ENCODE results near the gene NFIX.

Gene NFIX

DNA sequence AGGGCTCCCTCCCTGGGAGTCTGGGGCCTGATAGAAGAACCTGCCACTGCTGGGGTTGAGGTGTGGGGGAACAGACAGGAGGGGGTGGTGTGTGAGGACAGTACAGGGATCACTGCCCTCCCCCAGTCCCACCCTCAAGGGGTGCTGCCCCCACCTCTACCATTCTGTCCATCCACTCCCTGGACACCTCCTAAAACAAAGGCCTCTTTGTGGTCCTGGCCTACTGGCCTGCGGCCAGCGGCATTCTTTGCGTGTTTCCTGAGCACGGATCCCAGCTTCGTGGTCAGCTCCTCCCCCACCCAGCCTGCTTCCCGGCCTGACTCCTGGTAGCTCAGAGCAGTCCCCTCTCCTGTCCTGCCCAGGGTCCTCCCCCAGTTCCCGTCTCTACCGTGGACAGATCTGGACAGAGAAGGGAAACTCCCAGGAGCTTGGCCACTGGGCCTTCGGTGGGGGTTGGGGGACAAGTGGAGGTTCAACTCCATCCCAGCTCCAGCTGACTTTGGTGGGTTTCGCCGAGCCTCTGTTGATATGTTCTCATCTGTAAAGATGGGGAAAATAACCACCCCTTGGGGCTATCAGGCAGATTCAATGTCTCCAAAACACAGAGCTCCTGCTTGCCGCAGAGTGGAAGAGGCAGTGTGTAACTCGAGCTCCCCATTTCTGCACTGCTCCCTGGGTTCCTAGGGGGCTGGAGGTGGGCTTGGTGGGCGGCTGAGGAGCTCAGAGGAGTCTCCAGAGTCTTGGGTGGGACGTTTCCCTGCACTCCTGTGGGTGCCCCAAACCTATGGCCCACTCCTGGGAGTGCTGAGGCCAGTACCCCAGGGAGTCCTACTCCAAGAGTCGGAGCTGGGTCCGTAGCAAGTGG lies 58.7 kb downstream of the NFIX start:
- Histone ChIP-seq H3K27ac (ENCODE audit: low read length) (no peak overlapping the region), H3K9ac (ENCODE audit: low read length) (no peak overlapping the region), H3K79me2 (ENCODE audit: low read length) (no peaks in the 10 kb centered on the region), H3K36me3 (replicated peaks; ENCODE audit: low read depth, low read length) (no peaks in the 10 kb centered on the region), H3K4me1 (ENCODE audit: low read length) (peaks cover 17% of the 10 kb centered on the region), H3K9me3 (ENCODE audit: insufficient read depth, low read length) (no peaks in the 10 kb centered on the region), H3K4me3 (ENCODE audit: low read length) (no peak overlapping the region), H3K27me3 (ENCODE audit: low read depth, low read length) (peaks cover 12% of the 10 kb centered on the region), H2AFZ (ENCODE audit: low read depth, low read length) (no peak overlapping the region), H4K20me1 (ENCODE audit: insufficient read depth, low read length) (peaks cover 10% of the 10 kb centered on the region; the same call in 1 of the 2 replicates), H3K4me2 (ENCODE audit: low read length) (no peak overlapping the region)
- TF ChIP-seq, protein P1, sequence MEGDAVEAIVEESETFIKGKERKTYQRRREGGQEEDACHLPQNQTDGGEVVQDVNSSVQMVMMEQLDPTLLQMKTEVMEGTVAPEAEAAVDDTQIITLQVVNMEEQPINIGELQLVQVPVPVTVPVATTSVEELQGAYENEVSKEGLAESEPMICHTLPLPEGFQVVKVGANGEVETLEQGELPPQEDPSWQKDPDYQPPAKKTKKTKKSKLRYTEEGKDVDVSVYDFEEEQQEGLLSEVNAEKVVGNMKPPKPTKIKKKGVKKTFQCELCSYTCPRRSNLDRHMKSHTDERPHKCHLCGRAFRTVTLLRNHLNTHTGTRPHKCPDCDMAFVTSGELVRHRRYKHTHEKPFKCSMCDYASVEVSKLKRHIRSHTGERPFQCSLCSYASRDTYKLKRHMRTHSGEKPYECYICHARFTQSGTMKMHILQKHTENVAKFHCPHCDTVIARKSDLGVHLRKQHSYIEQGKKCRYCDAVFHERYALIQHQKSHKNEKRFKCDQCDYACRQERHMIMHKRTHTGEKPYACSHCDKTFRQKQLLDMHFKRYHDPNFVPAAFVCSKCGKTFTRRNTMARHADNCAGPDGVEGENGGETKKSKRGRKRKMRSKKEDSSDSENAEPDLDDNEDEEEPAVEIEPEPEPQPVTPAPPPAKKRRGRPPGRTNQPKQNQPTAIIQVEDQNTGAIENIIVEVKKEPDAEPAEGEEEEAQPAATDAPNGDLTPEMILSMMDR (IDR thresholded peaks at IDR 0.05; ENCODE audit: low read depth, low read length) = no peak
- no peak for TF ChIP-seq EZH2phosphoT487 (IDR thresholded peaks at IDR 0.05; ENCODE audit: low read depth)

- TF ChIP-seq, protein P1 (IDR thresholded peaks at IDR 0.05; ENCODE audit: low read depth, low read length) = no peak
- TF ChIP-seq EZH2phosphoT487 (IDR thresholded peaks at IDR 0.05; ENCODE audit: low read depth) = no peak
- no peaks in the 10 kb centered on the region for H3K9me3 ChIP-seq (ENCODE audit: insufficient read depth, low read length)
- no peak overlapping the region for H3K4me2 ChIP-seq (ENCODE audit: low read length)
- peaks cover 10% of the 10 kb centered on the region; the same call in 1 of the 2 replicates for H4K20me1 ChIP-seq (ENCODE audit: insufficient read depth, low read length)
- H3K4me1 ChIP-seq (ENCODE audit: low read length) = peaks cover 17% of the 10 kb centered on the region
- H3K36me3 ChIP-seq (replicated peaks; ENCODE audit: low read depth, low read length) = no peaks in the 10 kb centered on the region
- no peaks in the 10 kb centered on the region for H3K79me2 ChIP-seq (ENCODE audit: low read length)
- H3K4me3 ChIP-seq (ENCODE audit: low read length) = no peak overlapping the region
- H3K27me3 ChIP-seq (ENCODE audit: low read depth, low read length) = peaks cover 12% of the 10 kb centered on the region
- H3K27ac ChIP-seq (ENCODE audit: low read length) = no peak overlapping the region
- H3K9ac ChIP-seq (ENCODE audit: low read length) = no peak overlapping the region
- H2AFZ ChIP-seq (ENCODE audit: low read depth, low read length) = no peak overlapping the region
These were observed 59.4 kb downstream of the NFIX start for GRCh38 chr19:13054626-13055212.

DNA sequence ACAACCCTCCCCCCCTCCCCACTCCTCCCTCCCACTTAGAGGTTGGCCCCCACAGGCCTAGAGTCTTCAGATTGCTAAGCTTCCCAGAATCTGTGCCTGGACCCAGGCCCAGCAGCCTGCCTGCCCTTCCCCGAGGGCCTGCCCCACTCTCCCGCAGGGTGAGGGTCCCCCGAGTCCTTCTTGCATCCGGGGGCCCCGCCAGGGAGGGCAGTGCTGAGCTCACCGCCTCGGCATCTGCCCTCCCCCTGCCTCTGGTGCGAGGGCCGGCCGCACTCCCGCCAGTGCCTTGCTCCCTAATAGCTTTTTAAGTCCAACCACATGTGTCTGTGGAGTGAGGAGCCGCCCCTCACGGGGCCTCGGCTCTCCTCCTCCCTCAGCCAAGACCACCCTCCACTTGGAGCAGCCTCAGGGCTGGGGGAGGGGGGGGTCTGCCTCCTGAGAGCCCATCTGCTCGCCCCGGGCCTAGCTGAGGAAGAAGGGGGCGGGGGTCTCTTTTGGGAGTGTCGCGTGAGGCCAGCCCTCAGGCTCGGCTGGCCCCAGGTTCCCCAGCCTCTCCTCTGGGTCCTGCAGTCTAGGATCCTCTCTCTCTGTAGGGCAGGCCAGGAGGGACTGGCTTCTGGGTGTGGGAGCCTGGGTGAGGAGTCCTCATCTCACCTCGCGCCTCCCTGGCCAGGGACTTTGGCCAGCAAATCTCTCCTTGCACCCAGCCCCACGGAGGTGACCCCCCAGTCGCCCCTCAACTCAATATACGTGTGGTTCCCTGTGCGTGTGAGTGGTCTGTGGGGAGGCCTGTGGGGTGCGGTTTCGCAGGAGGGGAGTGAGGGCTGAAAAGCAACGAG lies 60.2 kb downstream of the NFIX start:
- Histone ChIP-seq H3K36me3 (replicated peaks; ENCODE audit: low read depth, low read length) (no peaks in the 10 kb centered on the region), H2AFZ (ENCODE audit: low read depth, low read length) (no peak overlapping the region), H3K4me3 (ENCODE audit: low read length) (no peak overlapping the region), H3K27me3 (ENCODE audit: low read depth, low read length) (peaks cover 15% of the 10 kb centered on the region), H3K79me2 (ENCODE audit: low read length) (no peaks in the 10 kb centered on the region), H4K20me1 (ENCODE audit: insufficient read depth, low read length) (peaks cover 10% of the 10 kb centered on the region; the same call in 1 of the 2 replicates), H3K4me1 (ENCODE audit: low read length) (peaks cover 20% of the 10 kb centered on the region), H3K9me3 (ENCODE audit: insufficient read depth, low read length) (no peaks in the 10 kb centered on the region), H3K27ac (ENCODE audit: low read length) (no peak overlapping the region), H3K4me2 (ENCODE audit: low read length) (no peak overlapping the region), H3K9ac (ENCODE audit: low read length) (no peak overlapping the region)
- no peak for TF ChIP-seq EZH2phosphoT487 (IDR thresholded peaks at IDR 0.05; ENCODE audit: low read depth)
- TF ChIP-seq, protein P1 (IDR thresholded peaks at IDR 0.05; ENCODE audit: low read depth, low read length) = no peak

All from OCI-LY3 (cell line).